Epithelial cell of esophagus (primary cell): ENCODE results near the gene TRNT1.

ENCODE experiments used
- DNase-seq: peaks from one replicate; pipeline ENCODE4 v3.0.0; 2010; ENCODE audit warnings: low read depth
- H3K4me3 ChIP-seq: 2 replicates; pipeline ENCODE4 v1.5.1; 2011; ENCODE audit warnings: mild to moderate bottlenecking, low read length, control low read depth
- CTCF ChIP-seq: IDR thresholded peaks from 2 replicates; pipeline ENCODE4 v1.5.1; 2011; ENCODE audit warnings: low read depth, mild to moderate bottlenecking, low read length, control low read depth, inconsistent platforms; ENCODE audit not compliant: insufficient read depth; ENCODE audit errors: missing control alignments

The TRNT1 gene

GRCh38 chr3:3110299-3110630 is 16.5 kb upstream of the TRNT1 start, which contains the start of gene IL5RA:
TSS of gene IL5RA (minus strand) at chr3:3110374. CDS start at chr3:3104984, 5,390 bp downstream.
- TF ChIP-seq CTCF, result no peak
- no peak for DNase-seq
- H3K4me3 ChIP-seq, result no peak within 1 kb of the TSS

GRCh38 chr3:3110749-3111361 is 15.9 kb upstream of the TRNT1 start:
- TF ChIP-seq CTCF, result no peak
- no peak overlapping the region for H3K4me3 ChIP-seq
- no peak for DNase-seq

DNA sequence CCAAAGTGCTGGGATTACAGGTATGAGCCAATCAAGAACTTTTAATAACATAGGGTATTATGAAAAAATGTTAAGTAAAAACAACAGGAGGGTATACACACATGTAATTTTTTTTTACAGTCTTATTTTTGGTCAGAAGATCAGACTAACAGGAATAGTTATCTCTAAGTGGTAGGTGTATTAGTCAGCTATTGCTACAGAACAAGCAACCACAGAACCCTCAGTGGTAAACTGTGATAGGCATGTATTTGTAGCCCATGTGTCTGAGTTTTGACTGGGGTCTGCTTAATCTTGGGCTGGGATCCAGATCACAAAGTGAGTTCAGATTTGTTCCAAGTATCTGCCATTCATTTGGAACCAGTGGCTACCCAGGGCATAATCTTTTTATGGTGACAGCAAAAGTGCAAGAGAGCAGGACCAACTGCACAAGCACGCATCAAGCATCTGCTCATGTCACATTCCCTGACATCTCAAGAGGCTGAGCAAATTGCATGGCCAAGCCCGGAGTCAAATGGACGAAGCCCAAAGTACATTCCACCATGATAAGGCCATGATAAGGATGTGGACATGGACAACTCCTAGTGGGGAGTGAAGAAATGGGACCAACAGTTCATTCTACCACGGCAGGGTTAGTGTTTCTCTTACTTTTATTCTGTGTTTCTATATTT is 13.6 kb upstream of the TRNT1 start:
- H3K4me3 ChIP-seq, result no peak overlapping the region
- DNase-seq, result no peak
- no peak for TF ChIP-seq CTCF

GRCh38 chr3:3117651-3118050 is 9.1 kb upstream of the TRNT1 start:
- H3K4me3 ChIP-seq, result no peak overlapping the region
- no peak for DNase-seq
- no peak for TF ChIP-seq CTCF

DNA sequence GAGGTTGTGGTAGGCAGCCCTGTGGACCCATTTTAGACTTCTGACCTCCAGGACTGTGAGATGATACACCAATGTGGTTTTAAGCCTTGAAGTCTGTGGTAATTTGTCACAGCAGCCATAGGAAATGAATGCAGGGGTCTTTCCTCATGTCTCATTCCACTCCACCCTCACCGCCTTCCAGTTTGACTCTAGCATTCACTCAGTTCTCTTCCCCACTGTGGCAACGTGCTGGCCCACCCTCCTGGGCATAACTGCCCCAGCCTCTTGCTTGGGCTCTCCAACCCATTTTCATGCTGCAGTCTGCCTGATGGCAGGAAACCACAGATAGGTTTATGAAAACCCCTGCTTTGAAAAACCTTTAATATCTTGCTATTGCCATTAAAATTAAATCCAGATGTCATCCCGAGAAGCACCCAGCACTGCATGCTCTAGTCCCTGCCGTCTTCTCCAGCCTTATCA is 7.3 kb upstream of the TRNT1 start:
- H3K4me3 ChIP-seq, result no peak overlapping the region
- no peak for DNase-seq
- no peak for TF ChIP-seq CTCF

- H3K4me3 ChIP-seq, result peak overlapping the region; percentile 87
- TF ChIP-seq CTCF, result no peak
- no peak for DNase-seq
These were observed 763 bp upstream of the TRNT1 start for GRCh38 chr3:3125977-3126376.

GRCh38 chr3:3127432-3128010 is 781 bp downstream of the TRNT1 start:
- no peak for TF ChIP-seq CTCF
- peak; percentile 25 for DNase-seq
- peak overlapping the region; percentile 87 for H3K4me3 ChIP-seq
